PFSK-1 (cell line): ENCODE measurements around the gene FAM151A.

Experiments used
- POLR2AphosphoS5 ChIP-seq: IDR thresholded peaks from 2 replicates; pipeline ENCODE4 v1.6.1; 2012; ENCODE audit warnings: low read depth, mild to moderate bottlenecking, control low read depth, low read length, moderate library complexity
- TAF1 ChIP-seq: IDR thresholded peaks from 2 replicates; pipeline ENCODE4 v1.6.1; 2012; ENCODE audit warnings: low read length, control low read depth, borderline replicate concordance; ENCODE audit not compliant: insufficient read depth

DNA sequence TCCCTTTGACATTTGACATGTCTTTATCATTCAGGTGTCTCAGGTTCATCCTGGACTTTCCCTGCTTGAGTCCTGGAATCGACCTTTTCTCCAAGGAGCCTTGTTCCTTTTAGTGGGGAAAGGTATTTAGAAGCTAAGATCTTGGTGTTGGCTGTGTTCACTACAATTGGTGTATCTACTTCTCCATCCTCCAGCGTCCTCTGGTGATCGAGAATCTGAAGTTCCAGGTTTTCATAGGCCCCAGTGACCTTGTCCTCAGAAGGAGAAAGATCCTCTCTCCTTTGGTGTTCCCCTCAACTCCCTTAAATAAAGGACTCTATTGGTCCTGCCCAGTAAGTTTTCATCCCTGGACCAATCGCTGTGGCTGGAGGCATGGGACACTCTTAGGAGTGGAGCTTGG lies 40.4 kb upstream of the FAM151A start:
- TF ChIP-seq POLR2AphosphoS5 (no peak), TAF1 (no peak)
